ENCODE results near the gene NR1H2. TPM values are rescaled to one million over a fixed set of nuclear protein-coding genes. Genes with fewer than 3 reads are reported as not detected.

Gene NR1H2
- total and polyA plus RNA-seq, 10 of the 15 experiments (the other 5 are each of a cell fraction or from before 2014, with no cell fraction given) = 0.05 to 54.2 (median 35.1) TPM

- TF ChIP-seq PRDM15 (CRISPR knock-in tag; IDR thresholded peaks at IDR 0.05) (no peak), RBBP5 (conservative IDR thresholded peaks at IDR 0.05) (no peak), POLR2AphosphoS2 (IDR thresholded peaks at IDR 0.05; ENCODE audit: low read depth, low read length) (peak; percentile 74), CBX3 (IDR thresholded peaks at IDR 0.05; ENCODE audit: borderline replicate concordance, low read depth) (no peak), MLLT1 (IDR thresholded peaks at IDR 0.05) (no peak), PBX3 (IDR thresholded peaks at IDR 0.05; ENCODE audit: insufficient replicate concordance, low read depth, low read length) (peak; percentile 16), PKNOX1 (IDR thresholded peaks at IDR 0.05) (peak; percentile 27; the same call in 1 of the 2 replicates), POLR2AphosphoS5 (IDR thresholded peaks at IDR 0.05; ENCODE audit: low read length) (no peak), E4F1 (IDR thresholded peaks at IDR 0.05; ENCODE audit: borderline replicate concordance, partially characterized antibody) (no peak), SREBF1 (IDR thresholded peaks at IDR 0.05; ENCODE audit: low read length) (peak; percentile 31; the same call in 1 of the 2 replicates), ESRRA (IDR thresholded peaks at IDR 0.05; ENCODE audit: low read length) (no peak), KDM1A (IDR thresholded peaks at IDR 0.05; ENCODE audit: borderline replicate concordance) (no peak), NKRF (conservative IDR thresholded peaks at IDR 0.05) (0 out of 2 replicates have a peak, but pooled peaks have one; percentile 15), CTCF (IDR thresholded peaks at IDR 0.05 in 2 of 3, conservative IDR thresholded peaks at IDR 0.05 in 1 of 3; ENCODE audit: control insufficient read depth in 2 of 3, extremely low read depth in 1 of 3, insufficient read depth in 1 of 3, low read depth in 3 of 3, low read length in 3 of 3) (no peak), POLR2A (IDR thresholded peaks at IDR 0.05; ENCODE audit: low read depth, low read length) (peak; percentile 86)
These were observed 43.0 kb upstream of the NR1H2 start (continued) for GRCh38 chr19:50333235-50333736.

All from GM12878 (cell line).